H1 (cell line): ENCODE measurements around the gene ABCA13. TPM values are rescaled to one million over a fixed set of nuclear protein-coding genes. Genes with fewer than 3 reads are reported as not detected.

ENCODE experiments used
- CREB1 ChIP-seq: IDR thresholded peaks from 2 replicates; pipeline ENCODE4 v1.6.1; 2012; ENCODE audit warnings: inconsistent platforms
- CTBP2 ChIP-seq: IDR thresholded peaks from 2 replicates; pipeline ENCODE4 v1.7.0; 2011; ENCODE audit warnings: borderline replicate concordance, mild to moderate bottlenecking, moderate library complexity, mixed read lengths, low read length; ENCODE audit not compliant: insufficient read depth, insufficient read length
- CTCF ChIP-seq, 3 experiments: IDR thresholded peaks; 1 replicate in 2 of 3; 2 replicates in 1 of 3; pipeline versions ENCODE4 v1.5.1 to v1.6.1; 2011; ENCODE audit warnings: low read length in 3 of 3, mild to moderate bottlenecking in 3 of 3, inconsistent platforms in 2 of 3, low read depth in 1 of 3, moderate library complexity in 1 of 3; ENCODE audit not compliant: insufficient read depth in 1 of 3; ENCODE audit errors: control extremely low read depth in 1 of 3
- EGR1 ChIP-seq: IDR thresholded peaks from 2 replicates; pipeline ENCODE4 v1.6.1; 2011; ENCODE audit warnings: low read depth, low read length, borderline replicate concordance
- GTF2F1 ChIP-seq: IDR thresholded peaks from 2 replicates; pipeline ENCODE4 v1.6.1; 2012; ENCODE audit warnings: low read depth, low read length, improper control_type of control experiment, borderline replicate concordance
- KDM1A ChIP-seq: fragments of 200-600, 300-600 bp; sonication (generic); IDR thresholded peaks from 2 replicates; pipeline ENCODE4 v1.7.1; 2016; ENCODE audit warnings: mild to moderate bottlenecking, low read length, borderline replicate concordance
- KDM5A ChIP-seq: fragments of 200-600 bp; IDR thresholded peaks from 2 replicates; pipeline ENCODE4 v1.7.1; 2012; ENCODE audit warnings: mild to moderate bottlenecking, low read length, inconsistent platforms, mixed read lengths
- POLR2AphosphoS5 ChIP-seq: IDR thresholded peaks from 2 replicates; pipeline ENCODE4 v1.6.1; 2011; ENCODE audit warnings: low read depth, low read length
- polyA plus RNA-seq, 7 experiments: library from polyadenylated mRNA; depleted of rRNA in 3 of 7; stranded (reverse) in 5 of 7; unstranded in 2 of 7; fragments of >200 nt in 5 of 7; fragments of 200-250 nt in 2 of 7; gene quantifications; 1 replicate in 5 of 7; 2 replicates in 1 of 7; 4 replicates in 1 of 7; pipeline versions ENCODE4 v1.2.1 to v1.2.3, GENCODE V29; 2011 to 2013; ENCODE audit warnings: missing spikeins in 2 of 7, mixed read lengths in 2 of 7
- total RNA-seq: library from RNA; stranded (reverse); fragmentation: NEBNext Ultra II Directional; extraction: Animal tissue kit (Norgen Biotek cat#: 25700); gene quantifications from 2 replicates; pipeline ENCODE4 v1.2.1, GENCODE V29; 2021

The ABCA13 gene
- total and polyA plus RNA-seq, 2 of the 8 experiments (the other 6 are each of a cell fraction or from before 2014, with no cell fraction given), result 0.07 to 0.09 TPM

GRCh38 chr7:48299580-48300169, 128.4 kb downstream of the ABCA13 start (continued):
- TF ChIP-seq CTCF (IDR thresholded peaks at IDR 0.05; ENCODE audit: control extremely low read depth in 1 of 3, insufficient read depth in 1 of 3, low read depth in 1 of 3, low read length in 3 of 3), result peak; percentile 44 to 79 (median 62)
- TF ChIP-seq KDM1A, result no peak
- TF ChIP-seq EGR1, result no peak
- TF ChIP-seq POLR2AphosphoS5, result no peak
- TF ChIP-seq KDM5A, result no peak
- no peak for TF ChIP-seq GTF2F1
- TF ChIP-seq CREB1, result no peak
- no peak for TF ChIP-seq CTBP2
